PC-3 (cell line): ENCODE data around the gene CPOX.

ENCODE experiments used
- CTCF ChIP-seq: fragments of 300-600 bp; sonication (generic); conservative IDR thresholded peaks from 2 replicates; pipeline ENCODE4 v1.5.1; 2017; ENCODE audit warnings: antibody characterized with exemption, low read depth, mild to moderate bottlenecking, low read length
- EZH2 ChIP-seq: fragments of 300-600 bp; sonication (generic); IDR thresholded peaks from one replicate; pipeline ENCODE4 v1.6.1; 2017; ENCODE audit warnings: antibody characterized with exemption, mild to moderate bottlenecking, low read length; ENCODE audit not compliant: unreplicated experiment

GRCh38 chr3:98540346-98540745 lies 53.1 kb downstream of the CPOX start:
- TF ChIP-seq CTCF (no peak), EZH2 (no peak)
